ENCODE measurements around the gene TBPL2. TPM values are rescaled to one million over a fixed set of nuclear protein-coding genes. Genes with fewer than 3 reads are reported as not detected.
A peak's percentile ranks its signal among the peaks of the same experiment; 100 is the strongest.
"Not testable (repeated sequence)": the region's sequence is repeated elsewhere in the genome, so short reads cannot be mapped to it uniquely, and the experiment has no call there.

TBPL2 gene
- total RNA-seq, 2 donors from 2014 or later, result not detected

GRCh38 chr14:55386037-55386808 is 54.2 kb downstream of the TBPL2 start:
- ATAC-seq (peak; percentile 68 to 82), DNase-seq (ENCODE audit: low spot score in 2 of 2) (no peak)
- H3K9me3 Mint-ChIP-seq, result peaks cover 0 to 5% of the 10 kb centered on the region in 2 donors
- peak overlapping the region; percentile 84 to 97 for H3K27ac Mint-ChIP-seq
- H3K36me3 Mint-ChIP-seq, result peaks cover 5 to 28% of the 10 kb centered on the region in 2 donors

- H3K9me3 Mint-ChIP-seq, result peaks cover 0 to 5% of the 10 kb centered on the region in 2 donors
- ATAC-seq (no peak), DNase-seq (ENCODE audit: low spot score in 2 of 2) (no peak)
- no peak overlapping the region for H3K27ac Mint-ChIP-seq
- peaks cover 11 to 32% of the 10 kb centered on the region in 2 donors for H3K36me3 Mint-ChIP-seq
These were observed 55.9 kb downstream of the TBPL2 start for GRCh38 chr14:55384536-55384935.

DNA sequence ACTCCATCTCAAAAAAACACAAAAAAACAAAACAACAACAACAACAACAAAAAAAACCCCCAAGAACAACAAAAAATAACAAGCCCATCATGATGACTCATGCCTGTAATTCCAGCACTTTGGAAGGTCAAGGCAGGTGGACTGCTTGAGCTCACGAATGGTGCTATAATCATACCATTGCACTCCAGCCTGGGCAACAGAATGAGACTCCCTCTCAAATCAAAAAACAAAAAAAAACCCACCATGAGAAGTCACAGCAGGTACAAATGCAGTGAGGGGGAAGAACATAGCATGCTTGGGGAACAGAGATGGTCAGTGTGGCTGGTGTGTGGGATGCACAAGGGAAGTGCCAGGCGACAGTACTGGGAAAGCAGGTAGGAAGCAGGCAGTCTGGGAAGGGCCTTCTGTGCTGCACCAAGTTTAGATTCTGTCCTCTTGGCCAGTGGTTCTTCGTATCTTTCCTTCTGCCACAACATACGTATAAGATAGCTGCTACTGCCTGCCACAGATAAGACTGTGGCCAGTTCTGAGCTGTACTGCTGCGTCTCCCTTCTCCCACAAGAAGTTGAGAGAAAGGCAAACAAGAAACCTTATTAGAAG is 56.8 kb downstream of the TBPL2 start:
- ATAC-seq (no peak), DNase-seq (ENCODE audit: low spot score in 2 of 2) (no peak)
- Mint-ChIP-seq H3K36me3 (peaks cover 11 to 24% of the 10 kb centered on the region in 2 donors), H3K9me3 (peaks cover 0 to 5% of the 10 kb centered on the region in 2 donors), H3K27ac (peak overlapping the region in 1 of 2 donors; percentile 44)

- not testable (repeated sequence) for ATAC-seq; H3K27ac Mint-ChIP-seq; DNase-seq (ENCODE audit: low spot score in 2 of 2); H3K9me3 Mint-ChIP-seq
- H3K36me3 Mint-ChIP-seq, result peaks cover 11 to 21% of the 10 kb centered on the region in 2 donors
These were observed 57.4 kb downstream of the TBPL2 start for GRCh38 chr14:55383056-55383466.

- Mint-ChIP-seq H3K36me3 (peaks cover 11 to 20% of the 10 kb centered on the region in 2 donors), H3K27ac (no peak overlapping the region), H3K9me3 (peaks cover 0 to 5% of the 10 kb centered on the region in 2 donors)
- no peak for ATAC-seq
- DNase-seq (ENCODE audit: low spot score in 2 of 2), result no peak
These were observed 57.9 kb downstream of the TBPL2 start for GRCh38 chr14:55382483-55382882.

DNA sequence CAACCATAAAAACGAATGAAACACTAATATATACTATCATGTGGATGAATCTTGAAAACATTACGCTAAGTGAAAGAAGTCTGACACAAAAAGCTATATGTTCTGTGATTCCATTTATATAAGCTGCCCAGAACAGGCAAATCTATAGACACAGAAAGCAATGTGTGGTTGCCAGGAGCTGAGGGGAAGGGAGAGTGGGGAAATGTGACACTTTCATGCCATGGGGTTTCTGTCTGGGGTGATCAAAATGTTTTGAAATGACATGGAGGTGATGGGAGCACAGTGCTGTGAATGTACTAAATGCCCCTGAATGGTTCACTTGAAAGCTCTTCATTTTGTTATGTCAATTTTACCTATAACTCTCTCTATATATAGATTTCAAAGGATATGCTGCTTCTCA is 58.9 kb downstream of the TBPL2 start:
- ATAC-seq (peak; percentile 45 to 73), DNase-seq (ENCODE audit: low spot score in 2 of 2) (no peak)
- Mint-ChIP-seq H3K36me3 (peaks cover 13 to 30% of the 10 kb centered on the region in 2 donors), H3K9me3 (no peaks in the 10 kb centered on the region), H3K27ac (peak overlapping the region; percentile 22 to 93)

DNA sequence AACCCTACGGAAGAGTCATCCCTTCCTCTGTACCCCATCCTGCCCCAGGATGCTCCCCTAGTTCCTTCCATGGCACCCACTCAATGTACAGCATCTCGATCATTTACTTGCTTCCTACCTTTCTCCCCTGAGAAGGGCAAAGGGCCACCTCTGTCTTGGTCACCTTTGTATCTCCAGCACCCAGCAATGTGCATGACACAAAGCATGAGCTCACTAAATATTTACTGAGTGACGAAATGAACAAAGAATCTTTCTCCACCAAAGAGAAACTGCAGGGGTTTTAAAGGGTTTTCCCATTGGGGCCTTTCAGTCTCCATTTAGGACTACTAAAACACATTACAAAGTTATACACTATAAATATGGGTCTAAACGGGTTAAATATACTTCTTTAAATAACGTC is 59.4 kb downstream of the TBPL2 start:
- ATAC-seq, result no peak
- no peak for DNase-seq (ENCODE audit: low spot score in 2 of 2)
- no peaks in the 10 kb centered on the region for H3K9me3 Mint-ChIP-seq
- H3K36me3 Mint-ChIP-seq, result peaks cover 16 to 33% of the 10 kb centered on the region in 2 donors
- H3K27ac Mint-ChIP-seq, result peak overlapping the region; percentile 22 to 86

- Mint-ChIP-seq H3K27ac (no peak overlapping the region), H3K36me3 (peaks cover 16 to 31% of the 10 kb centered on the region in 2 donors), H3K9me3 (no peaks in the 10 kb centered on the region)
- DNase-seq (ENCODE audit: low spot score in 2 of 2) (no peak), ATAC-seq (no peak)
These were observed 63.2 kb downstream of the TBPL2 start for GRCh38 chr14:55377236-55377635.

DNA sequence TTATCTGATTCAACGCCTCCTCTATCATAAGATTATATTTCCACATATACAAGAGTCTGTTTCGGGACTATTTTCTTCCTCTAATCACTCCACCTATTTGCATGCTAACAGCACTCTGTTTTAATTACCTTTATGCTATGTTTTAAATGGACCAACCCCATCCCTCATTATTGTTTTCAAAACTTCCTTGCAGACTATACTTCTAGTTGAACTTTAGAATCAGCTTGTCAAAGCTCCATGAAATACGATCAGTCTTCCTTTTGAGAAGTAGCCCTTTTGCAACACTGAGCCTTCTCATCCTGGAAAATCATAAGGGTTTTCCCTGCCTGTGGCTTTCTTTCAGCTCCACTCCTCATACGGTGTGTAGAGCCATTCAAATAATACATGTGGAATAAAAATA is 65.6 kb downstream of the TBPL2 start:
- Mint-ChIP-seq H3K9me3 (no peaks in the 10 kb centered on the region), H3K36me3 (peaks cover 10 to 30% of the 10 kb centered on the region in 2 donors), H3K27ac (peak overlapping the region; percentile 94 to 97)
- ATAC-seq, result no peak
- no peak for DNase-seq (ENCODE audit: low spot score in 2 of 2)

DNA sequence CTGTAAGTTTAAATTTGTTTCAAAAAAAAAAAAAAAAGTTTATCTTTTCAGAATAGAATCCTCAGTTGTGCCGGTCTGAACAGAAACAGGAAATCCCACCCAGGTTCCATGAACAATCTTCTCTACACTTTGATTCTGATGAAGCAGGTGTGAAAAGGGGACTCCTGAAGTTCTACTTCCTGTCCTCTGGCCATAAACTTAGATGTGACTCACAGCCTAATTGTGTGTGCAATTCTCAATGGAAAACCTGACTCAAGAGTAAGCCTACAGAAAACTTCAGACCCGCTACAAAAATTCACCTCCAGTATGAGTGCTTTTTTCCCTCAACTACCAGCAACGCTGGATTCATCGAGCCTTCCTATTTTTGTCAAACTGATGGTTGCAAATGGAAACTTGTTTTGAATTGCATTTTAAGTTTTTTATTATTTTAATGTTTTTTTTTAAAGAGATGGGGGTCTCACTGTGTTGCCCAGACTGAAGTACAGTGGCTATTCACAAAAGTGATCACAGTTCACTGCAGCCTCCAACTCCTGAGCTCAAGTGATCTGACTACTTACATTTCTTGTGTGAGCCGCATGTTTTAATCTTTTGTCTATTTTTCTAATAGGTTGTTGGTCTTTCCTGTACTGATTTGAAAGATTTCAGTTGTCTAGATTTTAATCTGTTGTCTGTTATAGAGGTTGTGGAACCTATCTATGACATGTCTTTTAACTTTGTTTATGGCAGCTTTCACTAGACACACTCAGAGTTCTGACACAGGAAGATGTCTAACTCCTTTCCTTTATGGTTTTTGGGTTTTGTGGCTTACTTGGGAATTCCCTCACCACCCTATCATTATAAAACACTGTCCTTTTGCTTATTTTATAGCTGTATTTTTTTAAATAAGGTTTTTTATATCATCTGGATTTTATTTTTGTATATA is 66.4 kb downstream of the TBPL2 start:
- peak overlapping the region; percentile 94 to 97 for H3K27ac Mint-ChIP-seq
- ATAC-seq (peak; percentile 91), DNase-seq (ENCODE audit: low spot score in 2 of 2) (peak in 1 of 2 donors; percentile 31)
- H3K9me3 Mint-ChIP-seq, result no peaks in the 10 kb centered on the region
- H3K36me3 Mint-ChIP-seq, result peaks cover 10 to 32% of the 10 kb centered on the region in 2 donors

GRCh38 chr14:55372825-55373224 is 67.6 kb downstream of the TBPL2 start:
- Mint-ChIP-seq H3K9me3 (no peaks in the 10 kb centered on the region), H3K36me3 (peaks cover 10 to 45% of the 10 kb centered on the region in 2 donors), H3K27ac (peak overlapping the region; percentile 24 to 80)
- ATAC-seq, result no peak
- no peak for DNase-seq (ENCODE audit: low spot score in 2 of 2)

- peaks cover 10 to 45% of the 10 kb centered on the region in 2 donors for H3K36me3 Mint-ChIP-seq
These were observed 68.0 kb downstream of the TBPL2 start for GRCh38 chr14:55372423-55372822.

GRCh38 chr14:55370883-55371455 is 69.4 kb downstream of the TBPL2 start:
- Mint-ChIP-seq H3K9me3 (no peaks in the 10 kb centered on the region), H3K27ac (peak overlapping the region in 1 of 2 donors; percentile 56), H3K36me3 (peaks cover 2 to 34% of the 10 kb centered on the region in 2 donors)
- no peak for DNase-seq (ENCODE audit: low spot score in 2 of 2)
- ATAC-seq, result no peak

More at GRCh38 chr14:55372423-55372822, 68.0 kb downstream of the TBPL2 start:
- H3K9me3 Mint-ChIP-seq, result no peaks in the 10 kb centered on the region
- DNase-seq (ENCODE audit: low spot score in 2 of 2) (no peak), ATAC-seq (no peak)
- H3K27ac Mint-ChIP-seq, result peak overlapping the region; percentile 22 to 24

GRCh38 chr14:55366271-55366670 is 74.1 kb downstream of the TBPL2 start:
- no peak for ATAC-seq
- DNase-seq (ENCODE audit: low spot score in 2 of 2), result no peak
- no peak overlapping the region for H3K27ac Mint-ChIP-seq
- H3K36me3 Mint-ChIP-seq, result peaks cover 11 to 42% of the 10 kb centered on the region in 2 donors
- H3K9me3 Mint-ChIP-seq, result no peaks in the 10 kb centered on the region
